ENCODE results near the gene IKZF5.

DNA sequence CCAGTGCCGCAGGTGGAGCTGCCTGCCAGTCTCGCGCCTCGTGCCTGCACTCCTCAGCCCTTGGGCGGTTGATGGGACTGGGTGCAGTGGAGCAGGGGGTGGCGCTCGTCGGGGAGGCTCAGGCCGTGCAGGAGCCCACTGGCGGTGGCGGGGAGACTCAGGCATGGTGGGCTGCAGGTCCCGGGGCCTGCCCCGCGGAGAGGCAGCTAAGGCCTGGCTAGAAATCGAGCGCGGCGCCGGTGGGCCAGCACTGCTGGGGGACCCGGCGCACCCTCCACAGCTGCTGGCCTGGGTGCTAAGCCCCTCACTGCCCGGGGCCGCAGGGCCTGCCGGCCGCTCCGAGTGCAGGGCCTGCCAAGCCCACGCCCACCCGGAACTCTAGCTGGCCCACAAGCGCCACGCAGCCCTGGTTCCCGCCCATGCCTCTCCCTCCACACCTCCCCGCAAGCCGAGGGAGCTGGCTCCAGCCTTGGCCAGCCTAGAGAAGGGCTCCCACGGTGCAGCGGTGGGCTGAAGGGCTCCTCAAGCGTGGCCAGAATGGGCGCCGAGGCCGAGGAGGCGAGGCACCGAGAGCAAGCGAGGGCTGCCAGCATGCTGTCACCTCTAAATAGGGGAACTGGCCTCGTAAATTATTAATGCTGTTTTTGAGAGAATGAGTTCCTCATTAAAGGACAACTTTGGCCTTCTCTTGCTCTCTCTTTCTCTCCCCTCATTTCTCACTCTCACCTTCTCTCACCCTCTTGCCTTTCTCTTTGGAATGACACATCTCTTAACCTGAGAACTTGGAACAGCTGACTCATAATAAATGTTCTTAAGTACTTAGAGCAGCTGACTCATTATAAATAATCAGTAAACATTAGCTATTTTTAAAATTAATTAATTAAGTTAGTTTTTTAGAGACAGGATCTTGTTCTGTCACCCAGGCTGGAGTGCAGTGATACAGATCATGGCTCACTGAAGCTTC, 5.1 kb upstream of the IKZF5 start:
- no peak for TF ChIP-seq POLR2AphosphoS5 (IDR thresholded peaks at IDR 0.05; ENCODE audit: low read depth, low read length)
- TF ChIP-seq POLR2A (IDR thresholded peaks at IDR 0.05; ENCODE audit: low read depth, low read length): no peak
